Heart right ventricle (tissue), 16 donors: ENCODE data around the gene SV2B. TPM values are rescaled to one million over a fixed set of nuclear protein-coding genes. Genes with fewer than 3 reads are reported as not detected.

Source experiments
- ATAC-seq, 8 donors: fragments of 200-7000 bp; cut with Tn5 transposase; one replicate each; pipeline ENCODE4 v1.9.1; 2020; ENCODE audit warnings: mild to moderate bottlenecking in 8 of 8, moderate library complexity in 8 of 8, moderate number of reproducible peaks in 1 of 8
- DNase-seq, 2 donors: peaks; one replicate each; pipeline ENCODE4 v3.0.0-alpha.2; 2020
- H3K27ac ChIP-seq, 10 donors: fragments of 200-600 bp; sonication (generic) in 2 of 10; one replicate each; pipeline versions ENCODE4 v1.5.0 to v1.8.0; 2020 to 2022; ENCODE audit warnings: mild to moderate bottlenecking in 3 of 10
- H3K27me3 ChIP-seq, 7 donors: fragments of 200-600 bp; one replicate each; pipeline ENCODE4 v1.8.0; 2021 to 2022; ENCODE audit warnings: mild to moderate bottlenecking in 2 of 7
- H3K36me3 ChIP-seq, 9 donors: fragments of 200-600 bp; sonication (generic) in 1 of 9; one replicate each; pipeline versions ENCODE4 v1.5.0 to v1.8.0; 2020 to 2022; ENCODE audit warnings: mild to moderate bottlenecking in 2 of 9
- H3K4me1 ChIP-seq, 9 donors: fragments of 200-600 bp; sonication (generic) in 1 of 9; one replicate each; pipeline versions ENCODE4 v1.5.0 to v1.8.0; 2020 to 2022; ENCODE audit warnings: mild to moderate bottlenecking in 4 of 9
- H3K4me3 ChIP-seq, 10 donors: fragments of 200-600 bp; sonication (generic) in 2 of 10; one replicate each; pipeline versions ENCODE4 v1.5.0 to v1.8.0; 2020 to 2022; ENCODE audit warnings: mild to moderate bottlenecking in 7 of 10, moderate library complexity in 2 of 10
- H3K9me3 ChIP-seq, 11 donors: fragments of 200-600 bp in 10 of 11; sonication (generic) in 2 of 11; one replicate each; pipeline versions ENCODE4 v1.5.0 to v1.8.0; 2013 to 2022; ENCODE audit warnings: mild to moderate bottlenecking in 2 of 11, control low read depth in 1 of 11, moderate library complexity in 1 of 11
- CTCF ChIP-seq, 9 donors: fragments of 200-600 bp; sonication (generic) in 2 of 9; IDR thresholded peaks; one replicate each; pipeline versions ENCODE4 v1.5.0 to v1.8.0; 2021 to 2022; ENCODE audit warnings: antibody characterized with exemption in 9 of 9, mild to moderate bottlenecking in 5 of 9, moderate library complexity in 1 of 9
- WGBS, 2 donors: extraction: QIAGEN DNeasy Blood & Tissue Kit; methylation state at CpG; one replicate each; pipeline ENCODE4 v1.1.7; 2013; ENCODE audit warnings: inconsistent platforms in 1 of 2; 5-methylcytosine and 5-hydroxymethylcytosine counted together
- intact Hi-C, 10 donors: fragments of 100-400 bp; cut with DNase I; formaldehyde crosslinking; loops; one replicate each; pipeline versions ENCODE4 v1.11.1 to v1.14.2; 2022
- polyA plus RNA-seq, 2 donors: library from polyadenylated mRNA; stranded (reverse); fragments of 200-250 nt; gene quantifications; one replicate each; pipeline ENCODE4 v1.2.3, GENCODE V29; 2013
- total RNA-seq, 10 donors: library from RNA; stranded (reverse); fragmentation: NEBNext Ultra II Directional in 3 of 10; extraction: Animal tissue kit (Norgen Biotek cat#: 25700) in 3 of 10; gene quantifications; one replicate each; pipeline versions ENCODE4 v1.2.1 to v1.2.4, GENCODE V29; 2021 to 2023
- donor health status: Arrhythmogenic right ventricular cardiomyopathy.
- donor health status: ischemic (EF 13 %, LVEDD 7.1; RV severe dilation, severe dysfunction).
- donor health status: healthy with polysubstance abuse.
- donor health status: DM: no; HTN: yes; CAD: no.
- donor health status: DM: no; HTN: no; CAD: no.
- donor health status: ischemic (EF 25% LVEDD 6.9; RV normal size, moderate dysfunction).
- donor health status: ischemic (EF 25% LVEDD 5.7; RV mildly dilated, moderate dysfunction).
- donor health status: healthy.
- donor health status: DM: yes; HTN: yes; CAD: no.
- donor health status: Ischemic cardiomyopathy.
- donor health status: ischemic (EF 35%, LVEDD 5.7; RV mildly dilated, moderate dysfunction).
- donor health status: nonischemic (EF 11% LVEDD 7.7; RV severe dilation, severe dysfunction).
- donor health status: DM: yes; HTN: yes; CAD: no.
- donor health status: PGD.
- donor health status: ischemic (EF 29% LVEDD 5.4; RV normal size, mild dysfunction).
- donor health status: nonischemic (EF 23%, LVEDD 6.1; RV moderate dilation, normal function).

SV2B gene
- total and polyA plus RNA-seq, 12 donors, result 0.29 to 15.7 (median 1.5) TPM

DNA sequence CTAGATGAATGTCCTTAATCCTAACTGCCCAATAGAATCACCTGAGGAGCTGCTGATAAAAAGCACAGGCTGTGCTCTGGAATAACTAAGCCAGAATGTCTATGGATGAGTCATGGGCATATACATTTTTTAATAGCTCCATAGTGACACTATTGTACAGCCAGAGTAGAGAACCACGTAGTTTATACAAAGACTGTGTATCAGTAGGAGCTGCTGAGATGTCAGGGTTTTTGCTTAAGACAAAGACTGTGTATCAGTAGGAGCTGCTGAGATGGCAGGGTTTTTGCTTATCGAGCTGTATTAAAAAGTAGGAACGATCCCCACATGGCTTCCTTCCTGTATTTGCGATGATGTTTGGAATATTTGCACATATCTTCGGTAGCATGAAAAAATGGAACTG is 137.4 kb downstream of the SV2B start:
- DNase-seq (no peak), ATAC-seq (peak in 2 of 8 donors; percentile 15 to 33)
- Histone ChIP-seq H3K27ac (peak overlapping the region in 1 of 10 donors; percentile 58), H3K4me1 (peaks cover 0 to 14% (median 0%) of the 10 kb centered on the region in 9 donors), H3K36me3 (no peaks in the 10 kb centered on the region), H3K9me3 (no peaks in the 10 kb centered on the region), H3K4me3 (no peak overlapping the region), H3K27me3 (peaks cover 0 to 27% (median 0%) of the 10 kb centered on the region in 7 donors)
- TF ChIP-seq CTCF (IDR thresholded peaks at IDR 0.05), result no peak
- intact Hi-C loops, result no loop called here
- 74 to 81% methylated on average over 5 of the region's 5 CpGs for WGBS, 2 donors

DNA sequence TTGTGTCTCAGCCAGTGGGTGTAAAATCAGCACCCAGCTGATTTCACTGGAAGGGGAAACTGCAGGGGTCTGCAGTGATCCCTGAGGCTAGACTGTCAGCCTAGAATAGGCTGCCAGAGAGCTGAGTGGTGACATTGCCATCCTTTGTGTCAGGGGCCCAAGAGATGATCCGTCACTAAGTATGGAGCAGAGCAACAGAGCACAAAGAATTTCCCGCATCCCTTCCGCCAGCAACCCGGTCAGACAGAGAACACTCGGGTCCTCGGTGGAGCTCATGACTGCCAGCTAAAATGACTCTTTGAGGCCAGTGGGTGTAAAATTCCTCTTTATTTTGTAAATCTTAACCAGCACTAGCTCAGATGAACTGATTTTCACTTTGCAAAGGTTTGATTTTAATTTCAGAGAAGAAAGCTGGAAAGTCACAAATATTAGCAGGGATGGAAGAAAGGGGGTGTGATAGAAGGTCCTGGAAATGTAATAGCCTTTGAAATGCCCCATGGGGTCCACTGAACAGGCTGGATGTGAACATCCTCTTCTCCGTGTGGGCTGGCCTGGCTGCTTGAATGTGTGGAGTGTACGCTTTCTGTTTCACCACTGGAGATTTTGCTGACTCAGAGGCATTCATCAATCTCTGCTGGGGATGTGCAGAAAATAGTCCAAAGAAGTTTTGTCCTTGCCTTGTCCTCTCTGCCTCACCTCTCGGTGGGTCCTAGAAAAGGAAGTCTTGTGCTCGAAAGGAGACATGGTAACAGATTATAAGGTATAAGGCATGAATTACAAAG is 138.8 kb downstream of the SV2B start:
- peaks cover 0 to 27% (median 0%) of the 10 kb centered on the region in 7 donors for H3K27me3 ChIP-seq
- H3K4me3 ChIP-seq, result no peak overlapping the region
- no peaks in the 10 kb centered on the region for H3K36me3 ChIP-seq
- WGBS, 2 donors, result 62 to 64% methylated on average over 10 of the region's 10 CpGs
- H3K9me3 ChIP-seq, result no peaks in the 10 kb centered on the region
- intact Hi-C loops, result no loop called here
- H3K4me1 ChIP-seq, result peaks cover 0 to 14% (median 0%) of the 10 kb centered on the region in 9 donors
- H3K27ac ChIP-seq, result peak overlapping the region in 1 of 10 donors; percentile 38
- DNase-seq (no peak), ATAC-seq (peak in 1 of 8 donors; percentile 20)
- no peak for TF ChIP-seq CTCF (IDR thresholded peaks at IDR 0.05)

GRCh38 chr15:91243826-91244225 is 143.8 kb downstream of the SV2B start:
- Histone ChIP-seq H3K4me3 (no peak overlapping the region), H3K36me3 (no peaks in the 10 kb centered on the region), H3K27me3 (peaks cover 0 to 13% (median 0%) of the 10 kb centered on the region in 7 donors), H3K9me3 (no peaks in the 10 kb centered on the region), H3K4me1 (peaks cover 0 to 6% (median 0%) of the 10 kb centered on the region in 9 donors), H3K27ac (no peak overlapping the region)
- no peak for DNase-seq
- WGBS, 2 donors, result 58 to 64% methylated on average over 2 of the region's 2 CpGs
- no peak for ATAC-seq
- intact Hi-C loops, result no loop called here
- TF ChIP-seq CTCF (IDR thresholded peaks at IDR 0.05), result no peak

GRCh38 chr15:91244919-91245318 is 144.9 kb downstream of the SV2B start:
- H3K9me3 ChIP-seq, result no peaks in the 10 kb centered on the region
- ATAC-seq, result no peak
- intact Hi-C loops, result no loop called here
- peaks cover 0 to 13% (median 0%) of the 10 kb centered on the region in 7 donors for H3K27me3 ChIP-seq
- H3K27ac ChIP-seq, result no peak overlapping the region
- H3K36me3 ChIP-seq, result no peaks in the 10 kb centered on the region
- no peak for DNase-seq
- no peak overlapping the region for H3K4me3 ChIP-seq
- TF ChIP-seq CTCF (IDR thresholded peaks at IDR 0.05), result no peak
- WGBS, 2 donors, result 88 to 96% methylated on average over 4 of the region's 4 CpGs
- peaks cover 0 to 3% (median 0%) of the 10 kb centered on the region in 9 donors for H3K4me1 ChIP-seq
